Measurements from ENCODE around the gene UGT2A1.

Gene UGT2A1

GRCh38 chr4:69649207-69649606 is 3.8 kb downstream of the UGT2A1 start:
- TF ChIP-seq CTCF (IDR thresholded peaks at IDR 0.05; ENCODE audit: low read depth, low read length) = no peak
- DNase-seq (ENCODE audit: low read depth, low spot score) = no peak
- H3K4me3 ChIP-seq (ENCODE audit: low read depth, low read length) = no peak overlapping the region
- in situ Hi-C loops (cut with HindIII; ENCODE audit: low sequenced_read_pairs) = no loop called here

- no peak for TF ChIP-seq CTCF (IDR thresholded peaks at IDR 0.05; ENCODE audit: low read depth, low read length)
- DNase-seq (ENCODE audit: low read depth, low spot score) = no peak
- no peak overlapping the region for H3K4me3 ChIP-seq (ENCODE audit: low read depth, low read length)
- in situ Hi-C loops (cut with HindIII; ENCODE audit: low sequenced_read_pairs) = no loop called here
Observed at GRCh38 chr4:69642961-69643360, 10.1 kb downstream of the UGT2A1 start.

GRCh38 chr4:69640289-69640688 is 12.8 kb downstream of the UGT2A1 start:
- no peak for DNase-seq (ENCODE audit: low read depth, low spot score)
- in situ Hi-C loops (cut with HindIII; ENCODE audit: low sequenced_read_pairs) = no loop called here

GRCh38 chr4:69639542-69639941 is 13.5 kb downstream of the UGT2A1 start, which contains the start of gene UGT2A2:
Gene UGT2A2 (minus strand): TSS chr4:69639642. CDS start chr4:69639640, 2 bp downstream.
- no peak for DNase-seq (ENCODE audit: low read depth, low spot score)
- in situ Hi-C loops (cut with HindIII; ENCODE audit: low sequenced_read_pairs) = no loop called here
- H3K4me3 ChIP-seq (ENCODE audit: low read depth, low read length) = no peak within 1 kb of the TSS
- TF ChIP-seq CTCF (IDR thresholded peaks at IDR 0.05; ENCODE audit: low read depth, low read length) = no peak

More at GRCh38 chr4:69640289-69640688, 12.8 kb downstream of the UGT2A1 start:
- H3K4me3 ChIP-seq (ENCODE audit: low read depth, low read length) = no peak overlapping the region
- TF ChIP-seq CTCF (IDR thresholded peaks at IDR 0.05; ENCODE audit: low read depth, low read length) = no peak

GRCh38 chr4:69617083-69617694 is 35.9 kb downstream of the UGT2A1 start:
- in situ Hi-C loops (cut with HindIII; ENCODE audit: low sequenced_read_pairs) = no loop called here
- DNase-seq (ENCODE audit: low read depth, low spot score) = peak; percentile 66
- TF ChIP-seq CTCF (IDR thresholded peaks at IDR 0.05; ENCODE audit: low read depth, low read length) = peak; percentile 63
- no peak overlapping the region for H3K4me3 ChIP-seq (ENCODE audit: low read depth, low read length)

- TF ChIP-seq CTCF (IDR thresholded peaks at IDR 0.05; ENCODE audit: low read depth, low read length) = no peak
- in situ Hi-C loops (cut with HindIII; ENCODE audit: low sequenced_read_pairs) = no loop called here
- no peak overlapping the region for H3K4me3 ChIP-seq (ENCODE audit: low read depth, low read length)
- DNase-seq (ENCODE audit: low read depth, low spot score) = no peak
Observed at GRCh38 chr4:69610484-69610883, 42.6 kb downstream of the UGT2A1 start.

Data from astrocyte of the spinal cord (primary cell).